CD4-positive, alpha-beta T cell treated with Interleukin-1 beta for 1 hour (primary cell): ENCODE results near the gene ISOC1.

Experiments
- DNase-seq, 2 donors: peaks; one replicate each; pipeline ENCODE4 v3.0.0-alpha.2; 2020 to 2022

ISOC1 gene

GRCh38 chr5:129096382-129096991, 1.9 kb downstream of the ISOC1 start:
- DNase-seq, result no peak

- DNase-seq, result no peak
These were observed 3.1 kb downstream of the ISOC1 start for GRCh38 chr5:129097498-129098296.

- no peak for DNase-seq
These were observed 4.1 kb downstream of the ISOC1 start for GRCh38 chr5:129098488-129099183.

- DNase-seq, result no peak
These were observed 4.6 kb downstream of the ISOC1 start for GRCh38 chr5:129099184-129099569.

- DNase-seq, result no peak
These were observed 7.2 kb downstream of the ISOC1 start for GRCh38 chr5:129101794-129102193.

- DNase-seq, result no peak
These were observed 8.8 kb downstream of the ISOC1 start for GRCh38 chr5:129103397-129103796.

- no peak for DNase-seq
These were observed 10.4 kb downstream of the ISOC1 start for GRCh38 chr5:129104915-129105455.

GRCh38 chr5:129107637-129108036, 13.1 kb downstream of the ISOC1 start:
- DNase-seq, result no peak

- no peak for DNase-seq
These were observed 16.2 kb downstream of the ISOC1 start for GRCh38 chr5:129110742-129111141.

GRCh38 chr5:129111351-129111750, 16.8 kb downstream of the ISOC1 start:
- no peak for DNase-seq

GRCh38 chr5:129112295-129112694, 17.7 kb downstream of the ISOC1 start:
- no peak for DNase-seq

- DNase-seq, result no peak
These were observed 19.3 kb downstream of the ISOC1 start for GRCh38 chr5:129113867-129114266.

GRCh38 chr5:129114539-129115193, 20.1 kb downstream of the ISOC1 start:
- DNase-seq, result peak in 1 of 2 donors; percentile 10

GRCh38 chr5:129115680-129116079, 21.1 kb downstream of the ISOC1 start:
- DNase-seq, result no peak

GRCh38 chr5:129116797-129117196, 22.2 kb downstream of the ISOC1 start:
- no peak for DNase-seq

GRCh38 chr5:129118405-129118804, 23.9 kb downstream of the ISOC1 start:
- DNase-seq, result no peak

GRCh38 chr5:129118826-129119225, 24.3 kb downstream of the ISOC1 start:
- DNase-seq, result no peak

GRCh38 chr5:129120158-129120581, 25.6 kb downstream of the ISOC1 start:
- DNase-seq, result no peak

- no peak for DNase-seq
These were observed 28.0 kb downstream of the ISOC1 start for GRCh38 chr5:129122560-129122959.

- no peak for DNase-seq
These were observed 30.1 kb downstream of the ISOC1 start for GRCh38 chr5:129124608-129125007.

- peak in 1 of 2 donors; percentile 6 for DNase-seq
These were observed 31.3 kb downstream of the ISOC1 start for GRCh38 chr5:129125819-129126218.

- no peak for DNase-seq
These were observed 39.0 kb downstream of the ISOC1 start for GRCh38 chr5:129133553-129133952.

- peak in 1 of 2 donors; percentile 14 for DNase-seq
These were observed 41.1 kb downstream of the ISOC1 start for GRCh38 chr5:129135633-129136032.
